ENCODE measurements around the gene RTP2. TPM values are rescaled to one million over a fixed set of nuclear protein-coding genes. Genes with fewer than 3 reads are reported as not detected.

The RTP2 gene
- total RNA-seq, 1 donor from 2014 or later, result not detected

GRCh38 chr3:187737368-187738070, 35.2 kb upstream of the RTP2 start:
- no peak for DNase-seq (ENCODE audit: low spot score)
- H3K4me3 Mint-ChIP-seq (ENCODE audit: unreplicated experiment), result peak overlapping the region; percentile 87
- peaks cover 8% of the 10 kb centered on the region for H3K36me3 Mint-ChIP-seq (ENCODE audit: low read depth)
- H3K27me3 Mint-ChIP-seq (ENCODE audit: low read depth), result no peaks in the 10 kb centered on the region
- TF ChIP-seq CTCF (IDR thresholded peaks at IDR 0.05), result no peak
- H3K9me3 Mint-ChIP-seq (ENCODE audit: low read depth), result no peaks in the 10 kb centered on the region
- peaks cover 68% of the 10 kb centered on the region for H3K4me1 Mint-ChIP-seq (ENCODE audit: low read depth)
- H3K27ac Mint-ChIP-seq (ENCODE audit: unreplicated experiment), result peak overlapping the region; percentile 96

- peaks cover 62% of the 10 kb centered on the region for H3K4me1 Mint-ChIP-seq (ENCODE audit: low read depth)
- H3K9me3 Mint-ChIP-seq (ENCODE audit: low read depth), result no peaks in the 10 kb centered on the region
- TF ChIP-seq CTCF (IDR thresholded peaks at IDR 0.05), result no peak
- no peak for DNase-seq (ENCODE audit: low spot score)
- H3K4me3 Mint-ChIP-seq (ENCODE audit: unreplicated experiment), result peak overlapping the region; percentile 87
- peaks cover 12% of the 10 kb centered on the region for H3K36me3 Mint-ChIP-seq (ENCODE audit: low read depth)
- no peaks in the 10 kb centered on the region for H3K27me3 Mint-ChIP-seq (ENCODE audit: low read depth)
- H3K27ac Mint-ChIP-seq (ENCODE audit: unreplicated experiment), result peak overlapping the region; percentile 96
Measured at GRCh38 chr3:187737006-187737367, 34.6 kb upstream of the RTP2 start.

- no peak overlapping the region for H3K4me3 Mint-ChIP-seq (ENCODE audit: unreplicated experiment)
- TF ChIP-seq CTCF (IDR thresholded peaks at IDR 0.05), result no peak
- no peaks in the 10 kb centered on the region for H3K27me3 Mint-ChIP-seq (ENCODE audit: low read depth)
- H3K9me3 Mint-ChIP-seq (ENCODE audit: low read depth), result no peaks in the 10 kb centered on the region
- peak overlapping the region; percentile 96 for H3K27ac Mint-ChIP-seq (ENCODE audit: unreplicated experiment)
- peaks cover 57% of the 10 kb centered on the region for H3K4me1 Mint-ChIP-seq (ENCODE audit: low read depth)
- no peak for DNase-seq (ENCODE audit: low spot score)
- H3K36me3 Mint-ChIP-seq (ENCODE audit: low read depth), result peaks cover 15% of the 10 kb centered on the region
Measured at GRCh38 chr3:187736418-187736871, 34.1 kb upstream of the RTP2 start.

GRCh38 chr3:187735837-187736236, 33.5 kb upstream of the RTP2 start:
- H3K27me3 Mint-ChIP-seq (ENCODE audit: low read depth), result no peaks in the 10 kb centered on the region
- no peaks in the 10 kb centered on the region for H3K9me3 Mint-ChIP-seq (ENCODE audit: low read depth)
- no peak for TF ChIP-seq CTCF (IDR thresholded peaks at IDR 0.05)
- peaks cover 51% of the 10 kb centered on the region for H3K4me1 Mint-ChIP-seq (ENCODE audit: low read depth)
- DNase-seq (ENCODE audit: low spot score), result no peak
- H3K4me3 Mint-ChIP-seq (ENCODE audit: unreplicated experiment), result no peak overlapping the region
- H3K27ac Mint-ChIP-seq (ENCODE audit: unreplicated experiment), result peak overlapping the region; percentile 96
- H3K36me3 Mint-ChIP-seq (ENCODE audit: low read depth), result peaks cover 19% of the 10 kb centered on the region

GRCh38 chr3:187735383-187735782, 33.0 kb upstream of the RTP2 start:
- no peak for TF ChIP-seq CTCF (IDR thresholded peaks at IDR 0.05)
- DNase-seq (ENCODE audit: low spot score), result no peak
- Mint-ChIP-seq H3K4me3 (ENCODE audit: unreplicated experiment) (no peak overlapping the region), H3K36me3 (ENCODE audit: low read depth) (peaks cover 23% of the 10 kb centered on the region), H3K27me3 (ENCODE audit: low read depth) (no peaks in the 10 kb centered on the region), H3K27ac (ENCODE audit: unreplicated experiment) (peak overlapping the region; percentile 96), H3K4me1 (ENCODE audit: low read depth) (peaks cover 46% of the 10 kb centered on the region), H3K9me3 (ENCODE audit: low read depth) (no peaks in the 10 kb centered on the region)
